ENCODE results near the gene HORMAD2. TPM values are rescaled to one million over a fixed set of nuclear protein-coding genes. Genes with fewer than 3 reads are reported as not detected.

Gene HORMAD2
- total and polyA plus RNA-seq, 4 experiments from 2014 or later, result not detected

DNA sequence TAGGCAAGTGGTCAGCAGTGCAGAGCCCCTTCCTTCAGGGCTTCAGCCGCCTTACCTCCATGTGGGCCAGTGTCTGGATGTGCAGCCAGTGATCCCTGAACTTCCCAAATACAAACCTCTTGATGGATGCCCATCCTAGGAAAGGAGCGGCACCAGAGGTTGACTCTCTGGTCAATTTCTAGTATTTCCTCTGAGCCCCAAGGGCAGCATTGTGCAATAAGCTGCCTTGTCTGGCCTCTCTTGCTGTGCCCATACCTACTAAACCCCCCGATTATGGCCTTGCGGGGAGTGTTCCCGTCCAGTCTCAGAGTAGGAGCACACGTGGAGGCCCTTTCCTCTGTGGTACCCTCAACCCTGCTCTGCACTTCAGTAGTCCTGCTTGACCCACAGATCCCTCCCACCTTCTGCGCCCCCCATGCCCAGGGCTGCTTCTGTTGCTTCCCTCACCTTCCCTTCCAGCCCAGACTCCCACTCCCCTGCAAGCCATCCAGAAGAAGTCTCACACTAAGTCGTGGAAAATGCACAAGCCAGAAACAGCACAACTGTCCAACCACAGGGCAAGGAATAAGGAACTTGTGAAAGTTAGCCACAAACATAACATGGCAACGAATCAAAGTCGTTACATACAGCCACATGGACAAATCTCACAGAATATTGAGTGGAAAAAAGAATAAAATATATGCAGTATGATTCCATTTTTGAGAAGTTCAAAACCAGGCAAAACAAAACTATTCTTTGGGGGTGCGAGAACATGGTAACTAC lies 39.6 kb upstream of the HORMAD2 start:
- POLR2A ChIA-PET (ENCODE audit: partially characterized antibody), result no interaction called here
- intact Hi-C loops (cut with micrococcal nuclease), result no loop called here
- Histone ChIP-seq H3K4me3 (ENCODE audit: low read length in 2 of 2) (no peak overlapping the region), H3K36me3 (ENCODE audit: insufficient read depth, low read length) (no peaks in the 10 kb centered on the region), H3K9me3 (ENCODE audit: control insufficient read depth in 1 of 2, low read length in 2 of 2) (no peaks in the 10 kb centered on the region), H3K27me3 (ENCODE audit: insufficient read depth, low read length) (no peaks in the 10 kb centered on the region), H3K27ac (ENCODE audit: low read depth, low read length) (no peak overlapping the region), H3K4me1 (ENCODE audit: insufficient read depth, low read length) (no peaks in the 10 kb centered on the region)
- CTCF ChIA-PET (ENCODE audit: partially characterized antibody), result no interaction called here
- Mint-ChIP-seq H3K27me3 (peaks cover 7 to 11% of the 10 kb centered on the region in 2 donors), H3K4me3 (peak overlapping the region in 1 of 8 donors; percentile 1), H3K27ac (no peak overlapping the region), H3K4me1 (no peaks in the 10 kb centered on the region), H3K9me3 (peaks cover 0 to 3% (median 0%) of the 10 kb centered on the region in 8 donors), H3K36me3 (peaks cover 0 to 4% of the 10 kb centered on the region in 2 donors)
- DNase-seq, result no peak

DNA sequence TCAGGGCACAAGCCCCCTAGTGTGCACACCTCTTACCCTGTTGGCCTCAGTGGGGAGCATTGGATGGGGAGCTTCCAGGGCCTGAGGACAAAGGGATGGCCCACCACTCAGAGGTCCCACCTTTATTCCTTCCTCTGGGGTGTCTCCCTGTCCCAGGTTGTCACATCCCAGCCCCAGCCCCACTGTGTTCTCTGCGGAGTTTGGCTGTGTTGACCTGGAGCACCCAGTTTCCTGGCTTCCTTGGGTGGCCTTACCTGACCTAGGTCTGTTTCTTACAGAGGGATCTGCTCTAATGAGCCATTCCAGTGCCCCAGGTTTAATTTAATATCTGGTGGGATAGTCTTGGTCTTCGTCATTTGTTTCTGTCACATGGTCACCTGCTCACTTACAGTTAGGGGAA lies 38.8 kb upstream of the HORMAD2 start:
- no peak for DNase-seq
- no peaks in the 10 kb centered on the region for H3K4me1 ChIP-seq (ENCODE audit: insufficient read depth, low read length)
- H3K36me3 ChIP-seq (ENCODE audit: insufficient read depth, low read length), result no peaks in the 10 kb centered on the region
- H3K9me3 ChIP-seq (ENCODE audit: control insufficient read depth in 1 of 2, low read length in 2 of 2), result no peaks in the 10 kb centered on the region
- Mint-ChIP-seq H3K27me3 (peaks cover 7 to 11% of the 10 kb centered on the region in 2 donors), H3K4me3 (no peak overlapping the region), H3K4me1 (peaks cover 0 to 6% (median under 1%) of the 10 kb centered on the region in 4 donors), H3K36me3 (no peaks in the 10 kb centered on the region), H3K27ac (no peak overlapping the region), H3K9me3 (peaks cover 0 to 3% (median 0%) of the 10 kb centered on the region in 8 donors)
- H3K4me3 ChIP-seq (ENCODE audit: low read length in 2 of 2), result no peak overlapping the region
- intact Hi-C loops (cut with micrococcal nuclease), result no loop called here
- ChIA-PET CTCF (ENCODE audit: partially characterized antibody) (no interaction called here), POLR2A (ENCODE audit: partially characterized antibody) (no interaction called here)
- H3K27ac ChIP-seq (ENCODE audit: low read depth, low read length), result no peak overlapping the region
- no peaks in the 10 kb centered on the region for H3K27me3 ChIP-seq (ENCODE audit: insufficient read depth, low read length)

DNA sequence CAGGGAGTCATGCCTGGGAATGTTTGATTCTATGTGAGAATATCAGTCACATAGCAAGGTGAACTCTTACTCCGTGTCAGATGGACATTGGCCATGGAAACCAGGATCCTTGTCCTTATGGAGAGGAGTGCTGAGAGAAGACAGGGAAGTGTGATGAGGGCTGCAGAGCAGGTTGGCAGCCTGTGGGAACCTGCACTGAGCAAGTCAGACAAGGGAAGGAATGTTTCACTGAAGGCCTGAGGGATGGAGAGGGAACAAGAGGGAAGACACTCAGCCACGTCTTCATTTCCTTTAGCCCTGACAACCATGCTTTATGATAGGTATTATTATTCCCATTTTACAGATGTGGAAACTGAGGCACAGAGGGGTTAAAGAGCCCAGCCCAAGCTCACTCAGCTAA lies 38.4 kb upstream of the HORMAD2 start:
- peaks cover under 1 to 10% (median 3%) of the 10 kb centered on the region in 4 donors for H3K4me1 Mint-ChIP-seq
- Histone ChIP-seq H3K27me3 (ENCODE audit: insufficient read depth, low read length) (no peaks in the 10 kb centered on the region), H3K27ac (ENCODE audit: low read depth, low read length) (no peak overlapping the region), H3K36me3 (ENCODE audit: insufficient read depth, low read length) (no peaks in the 10 kb centered on the region), H3K4me3 (ENCODE audit: low read length in 2 of 2) (no peak overlapping the region), H3K9me3 (ENCODE audit: control insufficient read depth in 1 of 2, low read length in 2 of 2) (no peaks in the 10 kb centered on the region), H3K4me1 (ENCODE audit: insufficient read depth, low read length) (peaks cover 3% of the 10 kb centered on the region)
- H3K4me3 Mint-ChIP-seq, result no peak overlapping the region
- intact Hi-C loops (cut with micrococcal nuclease), result no loop called here
- DNase-seq, result no peak
- H3K9me3 Mint-ChIP-seq, result peaks cover 0 to 3% (median 0%) of the 10 kb centered on the region in 8 donors
- ChIA-PET POLR2A (ENCODE audit: partially characterized antibody) (no interaction called here), CTCF (ENCODE audit: partially characterized antibody) (no interaction called here)
- H3K27me3 Mint-ChIP-seq, result peaks cover 7 to 11% of the 10 kb centered on the region in 2 donors
- H3K36me3 Mint-ChIP-seq, result no peaks in the 10 kb centered on the region
- H3K27ac Mint-ChIP-seq, result no peak overlapping the region

DNA sequence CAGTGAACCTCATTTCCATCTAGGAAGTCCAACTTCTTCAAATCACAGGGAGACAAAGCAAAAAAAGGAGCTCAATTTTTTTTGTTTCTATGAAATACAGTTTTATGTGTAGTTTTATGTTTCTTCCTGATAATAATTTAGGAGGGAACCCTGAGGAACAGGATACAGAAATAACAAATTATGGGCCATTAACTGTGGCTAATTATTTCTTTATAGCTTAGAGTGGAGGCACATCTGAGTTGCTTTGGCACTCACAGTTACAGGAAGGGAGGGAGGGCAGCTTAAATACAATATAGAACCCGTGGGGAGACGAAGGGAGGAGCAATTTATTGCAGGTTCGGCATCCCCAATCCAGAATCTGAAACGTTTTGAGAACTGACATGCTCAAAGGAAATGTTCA lies 37.1 kb upstream of the HORMAD2 start:
- no peak overlapping the region for H3K4me3 Mint-ChIP-seq
- CTCF ChIA-PET (ENCODE audit: partially characterized antibody), result no interaction called here
- POLR2A ChIA-PET (ENCODE audit: partially characterized antibody), result no interaction called here
- peaks cover 0 to 3% (median 0%) of the 10 kb centered on the region in 8 donors for H3K9me3 Mint-ChIP-seq
- Histone ChIP-seq H3K4me3 (ENCODE audit: low read length in 2 of 2) (no peak overlapping the region), H3K27ac (ENCODE audit: low read depth, low read length) (no peak overlapping the region), H3K36me3 (ENCODE audit: insufficient read depth, low read length) (no peaks in the 10 kb centered on the region), H3K27me3 (ENCODE audit: insufficient read depth, low read length) (no peaks in the 10 kb centered on the region), H3K9me3 (ENCODE audit: control insufficient read depth in 1 of 2, low read length in 2 of 2) (no peaks in the 10 kb centered on the region), H3K4me1 (ENCODE audit: insufficient read depth, low read length) (peaks cover 11% of the 10 kb centered on the region)
- peaks cover 7 to 11% of the 10 kb centered on the region in 2 donors for H3K27me3 Mint-ChIP-seq
- H3K36me3 Mint-ChIP-seq, result no peaks in the 10 kb centered on the region
- no peak overlapping the region for H3K27ac Mint-ChIP-seq
- H3K4me1 Mint-ChIP-seq, result peaks cover 8 to 19% (median 10%) of the 10 kb centered on the region in 4 donors
- DNase-seq, result no peak
- intact Hi-C loops (cut with micrococcal nuclease), result no loop called here

DNA sequence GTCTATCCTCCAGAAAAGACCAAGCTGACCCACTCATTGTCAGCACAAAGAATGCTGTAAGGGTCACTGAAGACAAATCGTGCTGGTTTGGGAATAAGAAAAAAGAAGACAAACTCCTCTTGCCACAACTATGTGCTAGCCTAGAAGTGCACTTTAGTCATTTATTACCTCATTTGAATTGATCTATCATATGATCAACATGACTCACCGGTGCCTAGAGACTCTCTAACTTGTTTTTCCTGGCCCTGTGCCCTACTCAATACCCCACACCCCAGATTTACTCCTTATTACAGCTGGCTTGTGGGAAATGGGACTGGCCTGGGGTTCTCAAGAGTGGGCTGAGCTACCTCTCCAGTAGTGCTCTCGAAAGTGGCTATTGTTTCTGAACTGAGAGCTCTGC lies 35.9 kb upstream of the HORMAD2 start:
- intact Hi-C loops (cut with micrococcal nuclease), result no loop called here
- POLR2A ChIA-PET (ENCODE audit: partially characterized antibody), result no interaction called here
- Mint-ChIP-seq H3K4me3 (no peak overlapping the region), H3K27ac (peak overlapping the region in 1 of 7 donors; percentile 22), H3K27me3 (peaks cover 7 to 11% of the 10 kb centered on the region in 2 donors), H3K4me1 (peaks cover 8 to 19% (median 10%) of the 10 kb centered on the region in 4 donors), H3K36me3 (no peaks in the 10 kb centered on the region), H3K9me3 (peaks cover 0 to 3% (median 0%) of the 10 kb centered on the region in 8 donors)
- CTCF ChIA-PET (ENCODE audit: partially characterized antibody), result no interaction called here
- no peaks in the 10 kb centered on the region for H3K27me3 ChIP-seq (ENCODE audit: insufficient read depth, low read length)
- H3K27ac ChIP-seq (ENCODE audit: low read depth, low read length), result no peak overlapping the region
- peaks cover 11% of the 10 kb centered on the region for H3K4me1 ChIP-seq (ENCODE audit: insufficient read depth, low read length)
- no peak for DNase-seq
- H3K36me3 ChIP-seq (ENCODE audit: insufficient read depth, low read length), result no peaks in the 10 kb centered on the region
- no peak overlapping the region for H3K4me3 ChIP-seq (ENCODE audit: low read length in 2 of 2)
- H3K9me3 ChIP-seq (ENCODE audit: control insufficient read depth in 1 of 2, low read length in 2 of 2), result no peaks in the 10 kb centered on the region

DNA sequence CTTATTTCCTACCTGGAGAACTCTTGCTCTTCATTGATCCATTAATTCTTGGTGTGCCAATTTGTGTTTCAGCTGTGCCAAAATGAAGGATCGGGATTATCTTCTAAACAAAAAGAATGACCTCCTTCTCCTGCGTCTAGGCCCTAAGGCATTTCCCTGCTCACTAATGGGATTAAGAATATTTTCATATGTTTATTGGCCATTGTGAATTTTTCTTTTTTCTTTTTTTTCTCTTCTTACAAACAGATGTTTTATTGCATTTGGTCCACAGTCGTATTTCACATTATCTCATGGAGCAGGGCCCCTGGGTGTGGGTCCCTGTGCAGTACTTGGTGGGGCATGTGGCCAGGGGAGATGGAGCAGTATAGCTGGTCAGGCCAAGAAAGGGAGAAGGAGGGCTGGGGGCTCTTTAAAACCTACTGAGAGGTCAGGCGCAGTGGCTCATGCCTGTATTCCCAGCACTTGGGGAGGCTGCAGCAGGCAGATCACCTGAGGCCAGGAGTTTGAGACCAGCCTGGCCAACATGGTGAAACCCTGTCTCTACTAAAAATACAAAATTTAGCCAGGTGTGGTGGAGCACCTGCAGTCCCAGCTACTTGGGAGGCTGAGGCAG lies 35.3 kb upstream of the HORMAD2 start:
- no peaks in the 10 kb centered on the region for H3K36me3 Mint-ChIP-seq
- H3K4me1 ChIP-seq (ENCODE audit: insufficient read depth, low read length), result peaks cover 11% of the 10 kb centered on the region
- DNase-seq, result no peak
- H3K36me3 ChIP-seq (ENCODE audit: insufficient read depth, low read length), result no peaks in the 10 kb centered on the region
- H3K9me3 ChIP-seq (ENCODE audit: control insufficient read depth in 1 of 2, low read length in 2 of 2), result no peaks in the 10 kb centered on the region
- no peaks in the 10 kb centered on the region for H3K27me3 ChIP-seq (ENCODE audit: insufficient read depth, low read length)
- H3K27me3 Mint-ChIP-seq, result peaks cover 7 to 11% of the 10 kb centered on the region in 2 donors
- no peak overlapping the region for H3K4me3 ChIP-seq (ENCODE audit: low read length in 2 of 2)
- ChIA-PET CTCF (ENCODE audit: partially characterized antibody) (no interaction called here), POLR2A (ENCODE audit: partially characterized antibody) (no interaction called here)
- peaks cover 8 to 19% (median 10%) of the 10 kb centered on the region in 4 donors for H3K4me1 Mint-ChIP-seq
- no peak overlapping the region for H3K27ac ChIP-seq (ENCODE audit: low read depth, low read length)
- peaks cover 0 to 3% (median 0%) of the 10 kb centered on the region in 8 donors for H3K9me3 Mint-ChIP-seq
- no peak overlapping the region for H3K4me3 Mint-ChIP-seq
- intact Hi-C loops (cut with micrococcal nuclease), result no loop called here
- H3K27ac Mint-ChIP-seq, result peak overlapping the region in 2 of 7 donors; percentile 61 to 75

DNA sequence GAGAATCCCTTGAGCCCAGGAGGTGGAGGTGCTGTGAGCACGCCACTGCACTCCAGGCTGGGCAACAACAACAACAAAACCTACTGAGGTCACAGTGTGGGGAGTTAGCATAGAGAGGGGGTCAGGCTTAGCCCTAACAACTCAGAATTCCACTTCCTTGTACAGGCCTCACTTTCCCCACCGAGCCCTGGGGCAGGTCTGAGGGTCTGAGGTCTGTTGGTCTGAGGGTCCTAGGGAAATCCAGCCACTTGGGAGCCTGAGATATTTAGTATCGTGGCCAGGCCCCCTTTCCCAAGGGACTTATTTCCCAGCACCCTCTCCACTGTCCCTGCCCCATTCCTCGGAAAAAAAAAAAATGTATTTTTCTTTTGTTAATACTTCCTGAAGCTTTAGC lies 34.8 kb upstream of the HORMAD2 start:
- intact Hi-C loops (cut with micrococcal nuclease), result no loop called here
- H3K27ac ChIP-seq (ENCODE audit: low read depth, low read length), result no peak overlapping the region
- H3K36me3 ChIP-seq (ENCODE audit: insufficient read depth, low read length), result no peaks in the 10 kb centered on the region
- H3K4me1 ChIP-seq (ENCODE audit: insufficient read depth, low read length), result peaks cover 11% of the 10 kb centered on the region
- Mint-ChIP-seq H3K9me3 (peaks cover 0 to 3% (median 0%) of the 10 kb centered on the region in 8 donors), H3K4me1 (peaks cover 8 to 19% (median 10%) of the 10 kb centered on the region in 4 donors), H3K27ac (peak overlapping the region in 1 of 7 donors; percentile 37), H3K27me3 (peaks cover 7 to 11% of the 10 kb centered on the region in 2 donors), H3K4me3 (no peak overlapping the region), H3K36me3 (no peaks in the 10 kb centered on the region)
- CTCF ChIA-PET (ENCODE audit: partially characterized antibody), result no interaction called here
- POLR2A ChIA-PET (ENCODE audit: partially characterized antibody), result no interaction called here
- no peaks in the 10 kb centered on the region for H3K9me3 ChIP-seq (ENCODE audit: control insufficient read depth in 1 of 2, low read length in 2 of 2)
- no peaks in the 10 kb centered on the region for H3K27me3 ChIP-seq (ENCODE audit: insufficient read depth, low read length)
- H3K4me3 ChIP-seq (ENCODE audit: low read length in 2 of 2), result no peak overlapping the region
- no peak for DNase-seq

Measured in CD4-positive, alpha-beta memory T cell (primary cell).